ENCODE measurements around the gene IGF1R.

Gene IGF1R

DNA sequence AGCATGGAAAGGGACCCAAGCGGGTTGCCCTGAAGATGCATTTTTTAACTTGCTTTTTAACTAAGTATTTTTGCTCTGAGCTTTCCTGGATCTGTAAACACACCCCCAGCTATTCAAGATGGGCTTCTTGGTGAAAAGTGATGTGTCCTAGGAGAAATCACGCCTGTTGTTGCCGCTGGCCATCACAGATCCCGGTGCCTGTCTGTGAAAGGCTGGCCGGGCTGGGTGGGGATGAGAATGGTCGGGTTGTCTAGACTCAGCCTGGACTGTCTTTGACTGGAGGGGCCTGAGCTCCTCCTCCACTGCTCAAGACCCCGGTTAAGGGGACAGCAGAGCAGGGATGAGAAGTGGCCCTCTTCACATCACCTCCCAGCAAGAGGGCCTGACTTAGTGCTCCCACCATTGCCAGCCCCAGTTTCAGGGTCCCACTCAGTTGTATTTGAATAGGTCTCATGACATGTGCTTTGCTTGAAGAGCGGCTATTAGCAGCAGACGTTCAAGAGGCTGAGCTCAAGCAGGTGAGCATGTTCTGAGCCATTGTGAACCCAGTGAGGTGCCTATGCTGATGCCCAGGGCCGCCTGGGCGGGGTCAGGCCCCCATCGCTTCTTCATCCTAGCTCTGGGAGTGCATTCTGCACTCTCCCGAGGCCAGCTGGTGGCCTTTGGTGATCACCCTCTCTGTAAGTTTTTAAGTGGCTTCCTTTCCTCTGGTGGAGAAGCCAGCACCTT lies 79.9 kb downstream of the IGF1R start:
- DNase-seq: no peak

DNA sequence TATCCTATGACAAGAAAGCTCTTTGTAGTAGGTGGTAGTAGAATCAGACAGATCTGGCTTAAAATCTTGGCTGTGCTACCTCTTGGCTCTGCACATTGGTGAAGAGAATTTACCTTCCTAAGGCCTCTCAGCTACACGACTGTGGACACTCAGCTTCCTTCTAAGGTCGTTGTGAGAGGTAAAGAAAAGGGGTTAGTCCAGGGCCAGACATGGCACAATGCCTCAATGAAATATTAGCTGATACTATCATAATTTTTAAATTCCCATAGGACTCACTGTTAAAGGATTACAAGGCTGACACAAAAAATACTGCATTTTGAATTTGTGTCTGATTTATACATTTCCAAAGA lies 80.4 kb downstream of the IGF1R start:
- DNase-seq: no peak

DNA sequence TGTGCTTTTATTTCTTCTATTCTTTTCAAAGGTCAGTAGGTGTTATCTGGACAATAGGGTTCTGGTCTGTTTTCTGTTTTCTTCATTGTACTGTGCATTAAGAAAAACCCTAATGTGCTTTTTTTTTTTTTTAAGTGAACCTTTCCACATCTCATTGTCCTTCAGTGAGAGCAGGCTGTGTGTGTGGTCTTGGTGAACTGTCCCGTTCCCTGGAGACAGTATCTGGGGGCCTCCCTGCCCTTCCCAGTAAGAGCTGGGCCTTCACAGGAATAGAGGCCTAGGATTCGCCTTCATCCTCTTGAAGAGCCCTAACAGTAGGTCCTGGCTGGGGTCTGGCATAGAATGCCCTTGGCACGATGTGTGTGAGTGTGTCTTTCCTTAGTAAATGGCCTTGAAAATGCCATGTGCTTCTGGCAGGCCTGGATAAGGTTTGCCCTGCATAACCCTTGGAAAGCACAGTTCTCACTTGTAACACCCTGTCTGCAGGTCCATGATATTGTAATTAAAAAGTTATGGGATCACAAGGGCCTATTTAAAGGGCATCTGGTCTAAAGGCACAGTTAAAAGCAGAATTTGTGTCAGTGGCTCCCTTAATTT lies 81.2 kb downstream of the IGF1R start:
- DNase-seq: no peak

DNA sequence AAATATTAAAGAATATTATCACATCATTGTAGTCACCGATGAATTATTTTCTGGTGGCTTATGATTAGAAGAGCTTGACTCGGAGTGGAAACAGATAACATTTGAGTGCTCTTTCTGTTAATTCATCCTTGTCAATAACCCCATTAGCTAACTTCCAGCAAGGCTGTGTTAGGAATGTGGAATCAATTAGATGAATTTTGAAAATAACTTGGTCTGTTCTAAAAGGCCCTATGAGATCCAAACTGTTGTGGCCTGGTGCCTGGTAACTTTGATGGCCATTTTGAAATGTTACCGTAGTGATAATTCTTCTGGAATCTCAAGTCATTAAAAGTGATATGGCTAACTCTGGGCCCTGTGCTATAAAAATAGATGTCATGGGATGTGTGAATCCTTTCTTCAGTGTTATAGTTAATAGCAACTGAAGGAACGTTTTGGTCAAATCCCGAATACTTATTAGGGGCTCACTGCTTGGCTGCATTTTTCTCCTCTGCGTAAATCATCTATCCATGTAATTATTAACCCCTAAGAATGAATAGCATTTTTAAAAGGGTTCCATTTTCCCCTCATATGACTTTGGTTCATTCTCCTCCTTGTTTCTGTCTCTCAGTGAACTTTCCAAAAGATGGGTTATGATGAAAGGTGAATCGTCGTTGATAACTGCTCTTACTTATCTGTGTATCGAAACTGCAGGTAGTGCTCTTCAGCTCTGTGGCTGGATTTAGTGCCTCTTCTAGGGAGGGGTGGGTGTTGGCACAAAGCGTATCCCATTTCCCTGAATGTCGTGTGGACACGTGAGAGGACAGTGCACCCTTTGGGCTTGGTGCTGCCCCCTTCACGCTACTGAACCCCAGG lies 82.7 kb downstream of the IGF1R start:
- no peak for DNase-seq

DNA sequence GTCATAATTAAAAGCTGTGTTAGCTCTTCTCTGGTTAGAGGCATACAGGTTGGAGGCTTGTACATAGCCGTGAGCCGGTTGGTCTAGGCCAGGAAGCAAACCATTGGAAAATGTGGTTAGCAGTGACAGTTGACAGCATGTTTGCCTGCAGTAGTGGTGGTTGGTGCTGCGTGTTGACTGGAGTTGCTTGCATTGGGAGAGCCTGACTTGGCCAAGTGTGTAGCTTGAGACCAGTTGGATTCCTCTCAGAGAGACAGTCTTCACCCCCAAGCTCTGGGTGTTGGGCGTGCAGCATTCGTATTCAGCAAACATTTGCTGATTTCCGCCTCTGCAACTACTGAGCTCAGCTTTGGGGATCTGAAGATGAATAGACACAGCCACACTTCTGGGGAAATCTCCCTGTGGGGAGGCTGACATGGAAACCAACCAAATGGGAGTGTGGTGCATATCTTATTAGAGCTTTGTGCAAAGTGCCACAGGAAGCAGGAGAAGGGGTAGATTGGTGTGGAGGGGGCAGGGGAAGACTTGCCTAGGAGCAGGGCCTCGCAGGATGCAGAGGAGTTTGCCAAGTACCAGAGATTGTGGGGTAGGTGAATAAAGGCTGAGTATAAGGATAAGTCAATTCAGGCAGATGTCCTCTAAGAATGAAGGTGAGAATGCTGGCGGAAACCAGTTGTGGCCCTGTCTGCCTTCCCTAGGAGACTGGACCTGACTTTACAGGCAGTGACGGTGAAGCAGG lies 83.5 kb downstream of the IGF1R start:
- no peak for DNase-seq

DNA sequence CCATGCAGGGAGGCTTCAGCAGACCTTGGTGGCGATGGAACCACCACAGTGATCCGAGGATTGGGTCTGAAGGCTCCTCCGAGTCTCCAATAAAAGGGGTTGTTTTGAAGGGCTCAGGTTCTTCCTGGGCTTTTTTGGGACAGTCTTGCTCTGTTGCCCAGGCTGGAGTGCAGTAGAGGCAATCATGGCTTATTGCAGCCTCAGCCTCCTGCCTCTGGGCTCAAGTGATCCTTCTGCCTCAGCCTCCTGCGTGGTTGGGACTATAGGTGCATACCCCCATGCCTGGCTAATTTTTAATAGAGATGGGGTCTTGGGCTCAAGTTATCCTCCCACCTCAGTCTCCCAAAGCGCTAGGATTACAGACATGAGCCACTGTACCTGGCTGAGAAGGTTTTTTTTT lies 84.8 kb downstream of the IGF1R start:
- DNase-seq: no peak

DNA sequence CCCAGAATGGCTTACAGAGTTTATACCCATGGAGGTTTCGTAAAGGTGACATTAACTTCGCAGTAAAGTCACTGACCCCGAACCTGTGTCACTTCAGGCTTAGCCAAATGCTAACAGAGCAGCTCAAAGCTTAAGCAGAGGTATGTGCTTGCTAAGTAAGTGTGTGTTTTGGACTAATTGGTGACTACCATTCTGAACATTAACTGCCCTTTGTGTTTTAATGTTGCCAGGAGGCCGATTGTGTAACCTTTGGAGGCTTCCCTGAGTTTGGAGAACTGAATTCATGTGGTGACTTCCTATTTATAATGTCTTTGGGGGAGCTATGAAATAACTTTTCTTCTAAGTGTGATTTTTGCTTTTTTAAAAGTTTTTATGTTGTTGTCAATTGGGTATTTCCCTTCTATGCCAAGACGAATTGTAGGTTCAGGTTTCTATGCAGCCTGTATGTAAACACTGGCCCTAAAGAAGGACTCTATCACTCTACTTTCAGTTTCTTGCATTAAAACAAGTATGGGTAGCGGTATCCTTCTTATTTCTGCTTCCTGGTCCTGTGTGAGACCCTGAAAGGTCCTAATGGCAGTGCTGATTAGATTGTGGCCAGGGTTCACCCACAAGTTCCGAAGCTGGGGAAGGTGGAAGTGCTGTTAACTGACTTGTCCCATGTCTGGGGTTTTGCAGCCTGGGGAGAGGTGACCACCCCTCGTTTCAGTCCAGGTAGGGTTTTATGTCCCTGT lies 86.3 kb downstream of the IGF1R start:
- no peak for DNase-seq

DNA sequence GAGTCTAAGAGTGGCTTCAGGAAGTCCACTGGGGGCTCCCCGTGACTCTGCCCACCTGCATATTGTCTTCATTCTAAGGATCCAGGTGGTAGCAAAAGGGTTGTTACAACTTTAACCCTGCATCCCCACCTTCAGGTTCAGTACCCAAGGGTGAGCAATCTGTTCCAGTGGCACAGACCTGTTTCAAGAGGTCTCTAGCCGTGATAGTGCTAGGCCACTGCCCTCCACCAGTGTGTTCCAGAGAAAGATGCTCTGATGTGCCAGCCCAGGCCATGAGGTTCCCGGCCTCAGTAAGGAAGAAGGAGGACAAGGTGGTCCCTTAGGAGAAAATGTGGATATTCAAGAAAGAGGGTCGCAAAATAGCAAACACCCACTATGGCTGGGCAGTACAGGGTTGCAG lies 87.0 kb downstream of the IGF1R start:
- DNase-seq: no peak

DNA sequence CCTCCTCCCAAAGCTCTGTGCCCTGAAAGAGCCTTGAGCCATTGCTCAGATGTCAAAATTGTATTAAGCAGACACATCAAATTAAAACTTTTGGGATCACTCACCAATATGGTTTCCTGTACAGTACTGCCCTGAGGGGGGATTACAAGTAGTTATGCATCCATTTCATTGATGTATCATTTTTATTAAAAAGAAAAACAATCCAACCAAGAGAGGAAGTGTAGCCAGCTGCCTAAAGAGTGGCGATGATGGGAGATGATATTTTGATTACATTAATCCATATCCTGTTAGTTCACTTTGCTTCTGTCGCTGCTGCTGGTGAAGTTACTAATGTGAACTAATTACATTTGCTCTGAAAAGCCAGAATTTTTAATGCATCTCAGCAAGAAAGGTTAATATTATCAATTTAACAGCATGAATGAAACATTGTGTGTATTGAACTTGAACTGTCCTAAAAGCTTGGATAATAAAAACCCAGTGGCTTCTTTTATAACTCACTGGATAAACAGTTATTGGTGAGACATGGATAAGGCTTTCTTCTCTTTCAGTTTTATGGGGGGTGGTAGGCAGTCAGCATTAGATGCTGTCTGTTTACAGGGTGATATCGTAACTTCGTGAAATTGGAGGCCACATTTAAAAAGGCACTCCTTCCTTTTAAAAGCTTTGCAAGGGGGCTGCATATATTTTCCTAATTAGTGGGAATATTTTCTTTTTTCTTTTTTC lies 87.7 kb downstream of the IGF1R start:
- DNase-seq: no peak

DNA sequence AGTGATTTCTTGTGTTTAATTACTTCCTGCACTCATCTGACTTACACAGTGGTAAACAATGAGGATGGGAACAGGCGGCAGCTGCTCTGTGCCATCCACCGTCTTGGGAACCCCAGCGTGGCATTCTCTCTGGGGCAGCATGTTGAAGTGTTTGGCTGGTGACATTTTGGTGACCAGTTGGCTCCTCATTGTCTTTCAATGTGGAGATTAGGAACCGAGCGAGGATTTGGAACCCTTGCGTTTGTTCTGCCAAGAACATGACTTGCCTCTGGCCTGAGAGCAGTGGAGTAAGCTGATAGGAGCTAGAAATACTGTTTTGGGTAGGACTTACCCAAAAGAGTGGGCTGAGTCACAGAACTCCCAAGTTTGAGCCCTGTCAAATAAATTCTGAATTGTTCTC lies 88.8 kb downstream of the IGF1R start:
- DNase-seq: no peak

DNA sequence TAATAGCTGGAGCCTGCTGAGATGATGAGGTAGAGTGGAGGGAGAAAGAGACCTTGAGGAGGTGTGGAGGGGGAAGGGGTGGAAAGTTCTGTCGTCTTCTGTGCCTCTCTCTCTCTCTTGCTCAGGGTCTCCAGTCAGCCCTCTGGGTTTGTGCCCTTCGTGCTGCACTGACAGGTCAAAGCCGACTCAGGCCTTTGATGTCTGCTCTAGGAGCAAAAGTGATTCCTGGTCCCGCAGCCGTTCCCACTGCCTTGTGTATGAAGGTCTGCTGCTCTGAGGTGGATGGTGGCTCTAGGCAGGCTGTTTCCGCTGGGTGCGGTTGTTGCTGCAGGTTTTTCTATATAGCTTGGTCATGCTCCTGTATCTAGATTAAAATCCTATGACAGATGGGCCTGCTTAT lies 89.4 kb downstream of the IGF1R start:
- DNase-seq: no peak

DNA sequence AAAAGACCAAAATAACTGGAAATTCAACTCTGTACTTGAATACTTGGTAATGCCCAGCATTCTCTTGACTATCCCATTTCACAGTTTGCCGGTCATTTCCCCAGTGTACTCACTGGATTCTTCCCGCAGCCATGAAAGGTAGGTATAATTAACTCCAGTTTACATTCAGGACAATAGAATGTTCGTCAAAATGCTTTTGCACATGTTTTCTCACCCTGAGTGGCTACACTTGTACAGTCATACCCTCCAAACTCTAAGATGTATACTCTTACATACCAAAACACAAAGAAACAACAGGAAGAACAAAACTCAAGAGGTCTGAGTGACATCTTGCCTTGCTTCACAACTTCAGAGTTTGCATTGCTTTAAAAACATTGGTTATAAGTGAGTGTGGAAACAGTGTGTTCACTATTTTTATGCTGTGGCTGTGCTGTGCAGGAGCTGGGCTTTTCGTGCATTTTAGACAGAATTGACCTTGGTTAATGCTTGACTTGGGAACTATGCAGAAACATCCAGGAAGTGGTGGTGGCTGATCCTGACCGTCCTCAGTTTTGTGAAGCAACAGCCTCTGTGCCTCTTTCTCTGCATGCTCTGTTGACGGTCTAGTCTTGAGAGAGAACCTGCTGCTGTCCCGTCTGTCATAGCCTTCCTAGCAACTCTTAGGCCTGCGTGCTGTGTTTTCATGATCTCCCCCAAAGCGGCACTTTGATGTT lies 90.5 kb downstream of the IGF1R start:
- no peak for DNase-seq

DNA sequence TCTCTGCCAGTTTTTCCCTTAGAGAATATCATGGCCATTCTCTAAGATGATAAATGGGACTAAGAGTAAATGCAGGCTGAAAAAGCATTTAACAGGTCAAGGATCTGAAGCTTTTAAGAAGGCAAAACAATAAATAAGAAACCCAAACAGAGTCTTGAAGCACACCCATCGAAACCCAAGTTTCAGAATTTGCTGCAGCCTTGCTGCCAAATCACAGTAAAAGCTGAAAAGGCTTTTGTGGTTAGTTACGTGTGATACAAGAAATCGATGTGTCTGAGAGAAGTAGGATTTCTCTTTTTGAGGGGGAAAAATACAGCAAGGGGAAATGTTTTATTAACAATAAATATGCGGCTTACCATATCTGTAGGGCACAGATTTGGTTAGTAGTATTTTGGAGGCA lies 92.0 kb downstream of the IGF1R start:
- DNase-seq: no peak

DNA sequence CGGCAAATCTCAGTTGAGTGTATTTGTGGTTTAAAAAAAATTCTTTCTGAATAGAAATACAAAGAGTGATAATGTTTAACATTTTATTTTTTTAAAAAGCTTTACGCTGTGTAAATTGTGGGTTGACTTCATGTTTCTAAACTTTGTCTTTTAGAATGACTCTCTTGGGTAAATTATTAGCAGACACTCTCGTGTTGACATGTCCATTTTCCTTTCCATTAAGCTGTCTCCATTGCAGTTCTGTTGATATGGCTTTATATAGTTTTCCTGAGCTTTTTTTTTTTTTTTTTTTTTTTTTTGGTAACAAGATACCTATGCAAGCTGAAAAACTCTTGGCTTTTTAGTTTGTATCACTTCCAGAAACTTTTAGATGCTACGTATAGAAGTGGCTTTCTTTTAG lies 92.6 kb downstream of the IGF1R start:
- DNase-seq: no peak

DNA sequence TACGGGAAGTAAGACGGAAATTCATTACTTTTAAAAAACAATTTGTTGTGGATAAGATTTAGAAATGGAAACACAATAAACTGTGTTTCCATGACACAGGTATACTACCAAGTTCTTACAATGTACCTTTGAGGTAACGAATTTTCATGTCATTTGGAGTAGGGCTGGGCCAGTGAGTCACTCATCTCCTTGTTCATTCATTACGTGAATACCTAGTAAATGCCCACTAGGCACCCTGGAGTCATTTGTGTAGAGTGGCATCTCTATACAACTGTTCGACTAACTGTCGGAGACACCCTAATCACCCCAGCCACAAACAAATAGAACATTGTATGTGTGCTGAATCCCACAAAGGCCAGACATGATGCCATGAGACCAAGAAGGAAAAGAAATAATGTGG lies 94.8 kb downstream of the IGF1R start:
- DNase-seq: no peak

DNA sequence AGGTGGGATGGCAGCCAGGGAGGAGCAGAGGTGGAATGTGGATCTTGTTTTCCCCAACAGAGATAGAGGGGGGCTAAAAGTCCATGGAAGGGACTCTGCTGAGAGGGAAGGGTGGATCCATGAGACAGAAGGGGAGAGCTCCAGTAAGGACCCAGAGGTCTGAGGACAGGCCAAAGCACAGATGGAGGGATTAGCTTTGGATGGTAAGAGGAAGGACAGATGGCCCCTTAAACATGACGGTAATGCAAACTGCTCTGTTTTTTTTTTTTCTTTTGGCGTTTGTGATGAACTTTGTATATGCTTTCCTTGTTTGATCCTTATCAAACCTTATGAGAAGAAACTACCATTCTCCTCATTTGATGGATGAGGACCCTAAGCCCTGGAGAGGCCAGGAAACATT lies 96.2 kb downstream of the IGF1R start:
- no peak for DNase-seq

DNA sequence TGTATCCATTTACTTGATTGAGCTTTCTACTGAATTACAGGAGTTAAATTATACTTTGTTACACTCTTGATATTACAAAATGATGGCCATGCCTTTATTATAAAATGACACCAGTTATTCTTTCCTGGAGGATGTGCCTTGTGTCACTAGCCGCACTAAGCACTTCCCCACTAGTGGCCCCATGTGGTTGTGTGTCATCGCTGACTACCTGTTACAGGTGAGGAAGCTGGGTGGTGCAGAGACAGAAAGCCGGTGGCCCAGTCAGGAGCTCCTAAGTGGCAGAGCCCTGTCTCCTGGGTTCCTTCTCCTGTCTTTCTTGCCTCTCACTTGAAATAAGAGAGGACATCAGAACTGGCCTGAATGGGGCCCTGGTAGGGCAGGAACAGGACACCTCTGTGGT lies 96.8 kb downstream of the IGF1R start:
- no peak for DNase-seq

DNA sequence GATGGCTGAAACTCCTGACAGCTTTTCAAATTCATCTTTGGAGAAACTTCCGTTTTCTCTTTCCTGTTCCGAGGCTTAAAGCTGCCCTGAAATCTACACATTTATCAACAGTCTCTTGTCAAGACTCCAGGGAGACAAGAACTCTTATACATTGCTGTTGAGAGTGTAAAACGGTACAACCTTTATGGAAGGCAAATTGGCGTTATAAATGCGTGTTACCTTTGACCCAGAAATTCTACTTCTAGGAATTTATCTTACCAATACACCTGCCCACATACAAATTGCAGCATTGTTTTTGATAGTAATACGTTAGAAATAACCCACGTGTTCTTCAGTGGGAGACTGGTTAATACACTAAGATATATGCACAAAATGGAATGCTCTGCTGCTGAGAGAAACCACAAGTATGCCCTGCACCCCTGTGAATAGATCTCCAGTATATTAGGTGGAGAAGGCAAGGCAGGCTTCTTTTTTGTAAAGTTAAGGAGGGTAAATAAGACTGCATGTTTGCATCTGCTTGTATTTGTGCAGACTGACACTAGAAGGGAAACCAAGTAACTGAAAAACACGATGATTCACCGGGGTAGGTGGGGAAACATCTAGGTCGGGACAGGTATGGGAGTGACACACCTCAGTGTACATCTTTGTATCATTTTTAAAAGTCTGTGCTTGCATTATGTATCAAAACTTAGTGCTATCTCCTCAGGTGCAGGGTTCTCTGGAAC lies 97.5 kb downstream of the IGF1R start:
- DNase-seq: no peak

DNA sequence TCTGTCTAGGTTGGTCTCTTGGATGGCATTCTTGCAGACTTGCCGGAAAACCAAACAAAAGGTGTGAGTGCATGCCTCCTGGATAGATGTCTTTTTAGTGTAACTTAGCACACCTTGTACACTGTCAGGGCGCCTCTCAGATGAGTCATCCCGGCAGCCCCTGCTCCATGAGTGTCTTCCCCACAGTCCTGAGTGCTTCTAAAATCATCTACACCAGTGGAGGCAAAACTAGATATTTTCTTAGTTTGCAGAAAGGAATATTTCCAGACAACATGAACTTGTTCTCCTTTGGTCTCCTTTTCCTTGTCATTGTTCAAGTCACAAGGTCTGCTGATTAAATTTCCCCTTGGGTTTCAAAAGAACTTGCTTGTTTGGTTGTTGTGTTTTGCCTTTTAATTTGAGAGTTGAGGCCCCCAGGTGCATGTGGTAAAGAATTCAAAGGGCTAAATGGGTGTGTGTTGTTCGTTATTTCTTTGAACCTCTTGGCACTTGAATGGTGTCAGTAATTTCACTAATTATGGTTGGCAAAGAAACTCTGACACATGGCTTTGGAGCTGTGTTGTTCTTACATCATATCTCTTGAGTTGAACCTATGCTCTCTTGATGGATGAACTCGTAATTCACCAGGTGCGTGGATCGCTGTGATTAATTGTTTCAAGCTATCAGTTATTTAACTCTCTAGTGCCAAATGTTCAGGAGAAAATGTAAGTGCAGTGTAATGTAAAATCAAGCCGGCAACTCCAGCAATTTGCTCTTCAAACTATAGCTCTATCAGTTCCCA lies 98.2 kb downstream of the IGF1R start:
- DNase-seq: no peak

DNA sequence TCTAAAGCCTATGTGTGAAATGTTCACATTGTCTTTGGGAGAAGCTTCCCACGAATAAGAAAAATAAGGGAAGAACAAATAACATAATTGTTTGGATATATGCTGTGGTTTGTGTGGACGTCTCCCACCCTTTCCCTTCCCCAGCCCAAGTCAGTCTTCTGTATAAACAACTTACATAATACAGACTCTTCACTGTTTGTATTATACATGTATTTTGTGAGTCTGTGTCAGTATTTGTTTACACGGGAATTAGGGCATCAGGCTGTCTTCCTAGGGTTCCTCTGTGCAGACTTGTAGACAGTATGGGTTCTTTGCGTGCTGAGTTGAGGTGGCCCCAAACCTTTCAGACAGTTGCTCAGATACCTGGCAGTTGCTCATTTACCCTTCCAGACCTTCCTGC lies 103.4 kb downstream of the IGF1R start:
- DNase-seq: no peak
